Dendritic cell treated with granulocyte-macrophage colony-stimulating factor and Interleukin-4, amounts not matched to agents 40 ng/mL and 50 ng/mL, for 4 days (primary cell): ENCODE results near the gene SFMBT2.

Experiments
- H3K27ac Mint-ChIP-seq: one replicate; pipeline ENCODE4 v1.8.0; 2022; ENCODE audit warnings: mild to moderate bottlenecking, mixed read lengths
- H3K27me3 Mint-ChIP-seq: one replicate; pipeline ENCODE4 v1.8.0; 2022; ENCODE audit warnings: mild to moderate bottlenecking, mixed read lengths
- H3K36me3 Mint-ChIP-seq: one replicate; pipeline ENCODE4 v1.8.0; 2022; ENCODE audit warnings: low read depth, mixed read lengths
- H3K4me1 Mint-ChIP-seq: one replicate; pipeline ENCODE4 v1.8.0; 2022; ENCODE audit warnings: low read depth, mixed read lengths
- H3K4me3 Mint-ChIP-seq: one replicate; pipeline ENCODE4 v1.8.0; 2022; ENCODE audit warnings: mild to moderate bottlenecking, moderate library complexity, mixed read lengths
- H3K9me3 Mint-ChIP-seq: one replicate; pipeline ENCODE4 v1.8.0; 2022; ENCODE audit warnings: mixed read lengths
- intact Hi-C: fragments of 100-400 bp; cut with micrococcal nuclease; formaldehyde crosslinking; loops from one replicate; pipeline ENCODE4 v1.15.0; 2022

Gene SFMBT2

GRCh38 chr10:7293378-7293920, 117.4 kb downstream of the SFMBT2 start:
- Mint-ChIP-seq H3K36me3 (no peaks in the 10 kb centered on the region), H3K4me3 (no peak overlapping the region), H3K4me1 (peaks cover under 1% of the 10 kb centered on the region), H3K9me3 (no peaks in the 10 kb centered on the region), H3K27me3 (no peaks in the 10 kb centered on the region), H3K27ac (no peak overlapping the region)
- intact Hi-C loops, result no loop called here

- no peak overlapping the region for H3K4me3 Mint-ChIP-seq
- H3K27ac Mint-ChIP-seq, result no peak overlapping the region
- no peaks in the 10 kb centered on the region for H3K9me3 Mint-ChIP-seq
- H3K4me1 Mint-ChIP-seq, result peaks cover 13% of the 10 kb centered on the region
- no peaks in the 10 kb centered on the region for H3K27me3 Mint-ChIP-seq
- H3K36me3 Mint-ChIP-seq, result no peaks in the 10 kb centered on the region
- intact Hi-C loops, result no loop called here
These were observed 119.2 kb downstream of the SFMBT2 start for GRCh38 chr10:7291487-7292270.

- Mint-ChIP-seq H3K4me1 (peaks cover 26% of the 10 kb centered on the region), H3K27me3 (no peaks in the 10 kb centered on the region)
These were observed 122.7 kb downstream of the SFMBT2 start for GRCh38 chr10:7288060-7288690.

GRCh38 chr10:7287377-7287776, 123.5 kb downstream of the SFMBT2 start:
- no peak overlapping the region for H3K27ac Mint-ChIP-seq
- no peaks in the 10 kb centered on the region for H3K36me3 Mint-ChIP-seq
- no peaks in the 10 kb centered on the region for H3K9me3 Mint-ChIP-seq
- intact Hi-C loops, result no loop called here
- H3K4me1 Mint-ChIP-seq, result peaks cover 26% of the 10 kb centered on the region
- H3K27me3 Mint-ChIP-seq, result no peaks in the 10 kb centered on the region
- H3K4me3 Mint-ChIP-seq, result no peak overlapping the region

More at GRCh38 chr10:7288060-7288690, 122.7 kb downstream of the SFMBT2 start:
- intact Hi-C loops, result no loop called here
- no peak overlapping the region for H3K27ac Mint-ChIP-seq
- H3K9me3 Mint-ChIP-seq, result no peaks in the 10 kb centered on the region
- no peak overlapping the region for H3K4me3 Mint-ChIP-seq
- H3K36me3 Mint-ChIP-seq, result no peaks in the 10 kb centered on the region

GRCh38 chr10:7285522-7286322, 125.1 kb downstream of the SFMBT2 start:
- Mint-ChIP-seq H3K9me3 (no peaks in the 10 kb centered on the region), H3K4me1 (peaks cover 26% of the 10 kb centered on the region), H3K4me3 (no peak overlapping the region), H3K36me3 (no peaks in the 10 kb centered on the region), H3K27me3 (no peaks in the 10 kb centered on the region), H3K27ac (no peak overlapping the region)
- intact Hi-C loops, result no loop called here

- H3K4me3 Mint-ChIP-seq, result no peak overlapping the region
These were observed 127.6 kb downstream of the SFMBT2 start for GRCh38 chr10:7283246-7283645.

GRCh38 chr10:7282457-7282856, 128.4 kb downstream of the SFMBT2 start:
- Mint-ChIP-seq H3K27me3 (no peaks in the 10 kb centered on the region), H3K4me1 (peaks cover 16% of the 10 kb centered on the region), H3K4me3 (no peak overlapping the region), H3K27ac (no peak overlapping the region), H3K36me3 (peaks cover 6% of the 10 kb centered on the region), H3K9me3 (no peaks in the 10 kb centered on the region)
- intact Hi-C loops, result no loop called here

More at GRCh38 chr10:7283246-7283645, 127.6 kb downstream of the SFMBT2 start:
- Mint-ChIP-seq H3K4me1 (peaks cover 23% of the 10 kb centered on the region), H3K9me3 (no peaks in the 10 kb centered on the region), H3K27ac (no peak overlapping the region), H3K27me3 (no peaks in the 10 kb centered on the region), H3K36me3 (peaks cover 6% of the 10 kb centered on the region)
- intact Hi-C loops, result no loop called here

- Mint-ChIP-seq H3K27me3 (no peaks in the 10 kb centered on the region), H3K27ac (no peak overlapping the region), H3K36me3 (peaks cover 6% of the 10 kb centered on the region), H3K4me1 (peaks cover 13% of the 10 kb centered on the region), H3K4me3 (no peak overlapping the region), H3K9me3 (no peaks in the 10 kb centered on the region)
- intact Hi-C loops, result no loop called here
These were observed 129.4 kb downstream of the SFMBT2 start for GRCh38 chr10:7281429-7281828.

- peaks cover 6% of the 10 kb centered on the region for H3K36me3 Mint-ChIP-seq
- H3K9me3 Mint-ChIP-seq, result no peaks in the 10 kb centered on the region
- intact Hi-C loops, result no loop called here
- H3K27me3 Mint-ChIP-seq, result no peaks in the 10 kb centered on the region
- H3K4me1 Mint-ChIP-seq, result peaks cover 10% of the 10 kb centered on the region
- no peak overlapping the region for H3K4me3 Mint-ChIP-seq
- no peak overlapping the region for H3K27ac Mint-ChIP-seq
These were observed 131.5 kb downstream of the SFMBT2 start for GRCh38 chr10:7279303-7279702.

- intact Hi-C loops, result no loop called here
- H3K4me3 Mint-ChIP-seq, result no peak overlapping the region
- H3K27ac Mint-ChIP-seq, result no peak overlapping the region
- H3K9me3 Mint-ChIP-seq, result no peaks in the 10 kb centered on the region
- peaks cover 12% of the 10 kb centered on the region for H3K4me1 Mint-ChIP-seq
- peaks cover 6% of the 10 kb centered on the region for H3K36me3 Mint-ChIP-seq
- H3K27me3 Mint-ChIP-seq, result no peaks in the 10 kb centered on the region
These were observed 133.0 kb downstream of the SFMBT2 start for GRCh38 chr10:7277867-7278266.

GRCh38 chr10:7277432-7277831, 133.4 kb downstream of the SFMBT2 start:
- no peaks in the 10 kb centered on the region for H3K9me3 Mint-ChIP-seq
- no peak overlapping the region for H3K27ac Mint-ChIP-seq
- peaks cover 6% of the 10 kb centered on the region for H3K36me3 Mint-ChIP-seq
- intact Hi-C loops, result no loop called here
- no peaks in the 10 kb centered on the region for H3K27me3 Mint-ChIP-seq
- no peak overlapping the region for H3K4me3 Mint-ChIP-seq
- H3K4me1 Mint-ChIP-seq, result peaks cover 12% of the 10 kb centered on the region

- Mint-ChIP-seq H3K27me3 (no peaks in the 10 kb centered on the region), H3K27ac (no peak overlapping the region), H3K9me3 (no peaks in the 10 kb centered on the region), H3K36me3 (peaks cover 6% of the 10 kb centered on the region), H3K4me3 (no peak overlapping the region), H3K4me1 (peaks cover 12% of the 10 kb centered on the region)
- intact Hi-C loops, result no loop called here
These were observed 134.9 kb downstream of the SFMBT2 start for GRCh38 chr10:7275761-7276440.

GRCh38 chr10:7274293-7274692, 136.5 kb downstream of the SFMBT2 start:
- Mint-ChIP-seq H3K27ac (no peak overlapping the region), H3K36me3 (peaks cover 4% of the 10 kb centered on the region), H3K4me3 (no peak overlapping the region), H3K27me3 (no peaks in the 10 kb centered on the region), H3K4me1 (peaks cover 12% of the 10 kb centered on the region), H3K9me3 (no peaks in the 10 kb centered on the region)
- intact Hi-C loops, result no loop called here
